ENCODE measurements around the gene TRNAU1AP. TPM values are rescaled to one million over a fixed set of nuclear protein-coding genes. Genes with fewer than 3 reads are reported as not detected.
"Not testable (repeated sequence)": the region's sequence is repeated elsewhere in the genome, so short reads cannot be mapped to it uniquely, and the experiment has no call there.

The TRNAU1AP gene
- total and polyA plus RNA-seq, 10 of the 15 experiments (the other 5 are each of a cell fraction or from before 2014, with no cell fraction given): 24.3 to 67.0 (median 31.8) TPM

- Histone ChIP-seq H3K27me3 (replicated peaks in 1 of 2; ENCODE audit: control insufficient read depth in 2 of 2, insufficient read depth in 2 of 2, low read length in 1 of 2) (no peaks in the 10 kb centered on the region), H3K4me1 (ENCODE audit: control insufficient read depth, insufficient read depth, low read length) (no peaks in the 10 kb centered on the region), H4K20me1 (ENCODE audit: control insufficient read depth, insufficient read depth) (no peaks in the 10 kb centered on the region), H3K4me2 (ENCODE audit: control insufficient read depth, insufficient read depth) (no peak overlapping the region), H3K4me3 (no peak overlapping the region), H3K79me2 (ENCODE audit: control insufficient read depth, insufficient read depth, low read length) (no peaks in the 10 kb centered on the region), H2AFZ (ENCODE audit: control insufficient read depth, low read depth, low read length) (no peak overlapping the region), H3K9me3 (replicated peaks; ENCODE audit: control insufficient read depth, insufficient read depth, low read length) (no peaks in the 10 kb centered on the region), H3K27ac (ENCODE audit: control insufficient read depth, insufficient read depth) (no peak overlapping the region), H3K9ac (ENCODE audit: control insufficient read depth, insufficient read depth, low read length) (no peak overlapping the region), H3K36me3 (ENCODE audit: control insufficient read depth in 2 of 2, insufficient read depth in 2 of 2, low read length in 1 of 2) (peaks cover 19 to 23% of the 10 kb centered on the region in 2 experiments; a peak in 3 of 4 replicates)
- FAIRE-seq (no peak), ATAC-seq (no peak), DNase-seq (ENCODE audit: low read depth, low spot score) (no peak)
- SMC1A ChIA-PET (ENCODE audit: uncharacterized antibody, unreplicated experiment): no interaction called here
- in situ Hi-C loops (cut with MboI): no loop called here
- no TSS peak for BruUV-seq (replicated peaks)
- intact Hi-C loops (cut with micrococcal nuclease; ENCODE audit: unreplicated experiment): no loop called here
- POLR2A ChIA-PET: no interaction called here
- CTCF ChIA-PET: interaction anchor here (1.3 kb wide), 1 partner anchor 10 kb away, joined by 4 read pairs; no protein-coding TSS in a partner anchor
- RAD21 ChIA-PET (ENCODE audit: unreplicated experiment): no interaction called here
- TF ChIP-seq BRCA1 (IDR thresholded peaks at IDR 0.05; ENCODE audit: low read depth, low read length) (no peak), ZNF384 (IDR thresholded peaks at IDR 0.05; ENCODE audit: borderline replicate concordance, low read depth, low read length) (0 out of 2 replicates have a peak, but pooled peaks have one; percentile 33)
- WGBS (ENCODE audit: insufficient coverage, insufficient replicate concordance, low lambda C conversion rate, missing lambda C conversion rate): 95% methylated on average over 7 of the region's 7 CpGs
These were observed 12.2 kb upstream of the TRNAU1AP start for GRCh38 chr1:28540651-28541050.

GRCh38 chr1:28541414-28542015 is 11.4 kb upstream of the TRNAU1AP start:
- ChIA-PET SMC1A (ENCODE audit: uncharacterized antibody, unreplicated experiment) (interaction anchor here (0.7 to 1.4 kb wide), 3 partner anchors 10 to 461 kb away, joined by 3 to 8 read pairs (median 3); no protein-coding TSS in a partner anchor), RAD21 (ENCODE audit: unreplicated experiment) (interaction anchor here (1.0 kb wide), 1 partner anchor 131 kb away, joined by 3 read pairs; no protein-coding TSS in a partner anchor), CTCF (interaction anchor here (0.7 to 1.5 kb wide), 3 partner anchors 9 to 348 kb away, joined by 4 to 5 read pairs (median 4); no protein-coding TSS in a partner anchor)
- H4K20me1 ChIP-seq (ENCODE audit: control insufficient read depth, insufficient read depth); H3K27ac ChIP-seq (ENCODE audit: control insufficient read depth, insufficient read depth); H3K9ac ChIP-seq (ENCODE audit: control insufficient read depth, insufficient read depth, low read length); H3K27me3 ChIP-seq (replicated peaks in 1 of 2; ENCODE audit: control insufficient read depth in 2 of 2, insufficient read depth in 2 of 2, low read length in 1 of 2); BruUV-seq (replicated peaks); intact Hi-C loops (cut with micrococcal nuclease; ENCODE audit: unreplicated experiment); H3K4me2 ChIP-seq (ENCODE audit: control insufficient read depth, insufficient read depth); DNase-seq (ENCODE audit: low read depth, low spot score); H3K79me2 ChIP-seq (ENCODE audit: control insufficient read depth, insufficient read depth, low read length); FAIRE-seq; H3K4me1 ChIP-seq (ENCODE audit: control insufficient read depth, insufficient read depth, low read length); H2AFZ ChIP-seq (ENCODE audit: control insufficient read depth, low read depth, low read length); in situ Hi-C loops (cut with MboI); POLR2A ChIA-PET; H3K4me3 ChIP-seq; H3K9me3 ChIP-seq (replicated peaks; ENCODE audit: control insufficient read depth, insufficient read depth, low read length): not testable (repeated sequence)
- 91% methylated on average over 8 of the region's 8 CpGs for WGBS (ENCODE audit: insufficient coverage, insufficient replicate concordance, low lambda C conversion rate, missing lambda C conversion rate)
- peaks cover 10 to 16% of the 10 kb centered on the region in 2 experiments; a peak in 3 of 4 replicates for H3K36me3 ChIP-seq (ENCODE audit: control insufficient read depth in 2 of 2, insufficient read depth in 2 of 2, low read length in 1 of 2)
- peak; percentile 15; the same call in 2 of the 3 replicates for ATAC-seq

All from GM12878 (cell line).